ENCODE results near the gene TBC1D22A.

The TBC1D22A gene

GRCh38 chr22:46871826-46872225 lies 109.4 kb downstream of the TBC1D22A start:
- no peak for FAIRE-seq
- no peak for DNase-seq (ENCODE audit: insufficient read length, low spot score)

- FAIRE-seq (no peak), DNase-seq (ENCODE audit: insufficient read length, low spot score) (no peak)
These were observed 112.6 kb downstream of the TBC1D22A start for GRCh38 chr22:46875089-46875488.

GRCh38 chr22:46876357-46876934 lies 114.0 kb downstream of the TBC1D22A start:
- no peak for FAIRE-seq
- no peak for DNase-seq (ENCODE audit: insufficient read length, low spot score)

GRCh38 chr22:46878191-46878948 lies 115.9 kb downstream of the TBC1D22A start:
- no peak for FAIRE-seq
- DNase-seq (ENCODE audit: insufficient read length, low spot score) = no peak

GRCh38 chr22:46879083-46879482 lies 116.6 kb downstream of the TBC1D22A start:
- FAIRE-seq (no peak), DNase-seq (ENCODE audit: insufficient read length, low spot score) (no peak)

DNA sequence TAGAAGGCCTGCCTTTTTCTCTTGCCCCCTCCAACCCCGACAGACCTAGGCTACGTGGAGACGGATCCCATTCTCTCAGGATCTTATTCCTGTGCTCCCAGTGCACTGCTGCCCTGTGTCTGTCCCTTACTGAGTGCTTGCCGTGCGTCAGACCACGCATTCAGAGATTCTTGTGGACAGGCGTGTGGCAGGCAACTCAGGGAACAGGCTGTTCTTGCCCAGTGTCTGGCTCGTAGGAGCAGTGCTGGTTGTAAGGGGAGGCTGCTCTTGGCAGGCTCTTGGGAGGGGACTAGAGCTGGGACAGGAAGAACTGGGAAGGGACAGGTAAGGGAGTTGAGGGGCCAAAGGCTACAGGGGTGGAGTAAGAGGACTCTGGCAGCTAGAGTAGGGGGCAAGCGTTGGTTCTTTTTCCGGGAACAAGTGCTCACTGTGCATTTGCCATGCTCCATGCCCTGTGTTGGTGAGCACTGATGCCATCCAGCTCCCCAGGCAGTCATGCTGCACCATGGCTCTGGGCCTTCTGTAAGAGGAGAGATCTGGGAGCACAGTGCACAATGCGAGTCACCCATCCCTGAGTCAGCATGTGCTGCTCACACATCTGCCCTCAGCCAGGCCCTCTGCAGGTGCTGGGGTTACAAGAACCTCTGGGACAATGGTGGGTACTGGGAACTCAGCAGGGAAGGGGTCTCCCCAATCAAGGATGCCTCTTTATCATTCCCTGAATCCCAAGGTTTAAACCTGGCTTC lies 119.1 kb downstream of the TBC1D22A start:
- DNase-seq (ENCODE audit: insufficient read length, low spot score) = no peak
- FAIRE-seq = no peak

GRCh38 chr22:46883092-46883910 lies 120.9 kb downstream of the TBC1D22A start:
- no peak for DNase-seq (ENCODE audit: insufficient read length, low spot score)
- FAIRE-seq = no peak

DNA sequence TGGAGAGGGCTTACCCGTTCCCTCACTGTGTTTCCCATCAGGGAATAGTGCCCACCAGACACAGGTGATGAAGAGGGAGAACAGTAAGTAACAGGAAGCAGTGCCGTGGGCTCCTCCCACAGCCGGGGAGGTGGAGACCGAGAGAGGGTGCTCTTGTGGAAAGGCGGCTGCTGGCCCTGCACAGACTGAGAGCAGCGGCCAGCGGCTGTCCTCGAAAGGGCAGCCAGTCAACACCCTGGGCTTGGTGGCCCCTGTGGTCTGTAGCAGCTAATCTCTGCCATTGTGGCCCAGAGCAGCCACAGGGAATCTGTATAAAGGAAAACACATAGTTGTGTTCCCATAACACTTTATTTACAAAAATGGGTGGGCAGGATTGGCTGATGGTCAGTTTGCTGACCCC lies 121.9 kb downstream of the TBC1D22A start:
- DNase-seq (ENCODE audit: insufficient read length, low spot score) (no peak), FAIRE-seq (no peak)

DNA sequence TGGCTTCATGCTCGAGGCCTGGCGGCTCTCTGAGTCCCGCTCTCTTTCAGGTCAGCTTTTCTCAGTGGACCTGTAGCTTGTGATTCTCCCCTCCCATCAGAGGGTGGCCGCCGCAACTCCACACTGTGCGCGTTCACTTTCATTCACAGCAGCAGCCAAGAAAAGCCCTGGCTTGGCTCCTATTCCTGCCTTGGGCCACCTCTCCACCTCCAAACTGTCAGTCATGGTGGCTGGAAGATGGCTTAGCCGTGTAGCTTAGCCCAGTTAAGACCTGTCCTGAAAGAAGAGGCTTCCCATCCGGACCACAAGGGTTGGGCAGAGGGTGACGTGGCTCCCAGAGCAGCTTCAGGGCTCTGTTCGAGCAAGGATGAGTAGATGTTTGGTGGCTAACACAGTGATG lies 125.5 kb downstream of the TBC1D22A start:
- no peak for DNase-seq (ENCODE audit: insufficient read length, low spot score)
- no peak for FAIRE-seq

DNA sequence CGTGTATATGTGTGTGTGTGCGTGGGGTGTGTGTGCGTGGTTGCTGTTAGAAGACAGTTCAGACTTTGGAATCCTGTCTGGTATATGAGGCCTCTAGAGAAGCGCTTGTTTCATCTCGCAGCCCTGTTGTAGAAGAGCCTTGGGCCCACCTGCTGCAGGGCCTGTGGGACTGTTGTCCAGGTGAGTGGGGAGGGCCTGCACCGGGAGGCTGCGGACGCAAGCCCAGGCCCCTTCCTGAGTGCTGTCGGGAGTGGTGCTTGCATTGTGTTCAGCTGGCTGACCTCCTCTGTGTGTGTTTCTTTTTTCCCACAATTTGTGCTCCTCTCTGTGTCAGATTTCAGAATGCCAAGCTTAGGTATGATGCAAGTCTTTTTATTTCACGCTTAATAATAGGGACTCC lies 128.4 kb downstream of the TBC1D22A start:
- DNase-seq (ENCODE audit: insufficient read length, low spot score) (no peak), FAIRE-seq (no peak)

DNA sequence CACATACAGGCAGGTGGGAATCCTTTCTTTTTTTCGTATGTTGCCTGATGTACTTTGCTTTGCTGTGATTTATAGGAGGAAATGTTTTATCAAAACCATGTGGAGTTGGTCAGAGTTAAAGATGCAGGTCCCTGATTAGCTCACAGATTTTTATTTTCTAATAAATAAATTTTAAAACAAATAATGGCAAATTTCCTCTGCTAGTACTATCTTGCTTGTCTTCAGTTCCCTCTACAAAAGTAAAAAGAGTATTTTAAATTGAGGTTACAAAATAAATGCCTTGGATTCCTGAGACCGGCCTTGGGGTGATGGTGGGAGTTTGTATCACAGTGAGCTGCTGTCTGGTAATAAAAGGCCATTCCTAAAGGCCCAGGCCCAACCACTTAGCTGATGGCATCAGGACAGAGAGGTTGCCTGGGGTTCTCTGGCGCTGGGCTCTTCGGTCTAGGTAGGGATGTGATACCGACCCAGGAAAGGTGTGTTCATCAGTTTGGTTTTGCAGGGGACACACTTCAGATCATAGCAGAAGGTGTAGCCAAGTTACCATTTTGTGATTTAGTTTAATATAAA lies 129.0 kb downstream of the TBC1D22A start:
- FAIRE-seq (no peak), DNase-seq (ENCODE audit: insufficient read length, low spot score) (no peak)

- FAIRE-seq = no peak
- DNase-seq (ENCODE audit: insufficient read length, low spot score) = no peak
These were observed 130.4 kb downstream of the TBC1D22A start for GRCh38 chr22:46892866-46893265.

DNA sequence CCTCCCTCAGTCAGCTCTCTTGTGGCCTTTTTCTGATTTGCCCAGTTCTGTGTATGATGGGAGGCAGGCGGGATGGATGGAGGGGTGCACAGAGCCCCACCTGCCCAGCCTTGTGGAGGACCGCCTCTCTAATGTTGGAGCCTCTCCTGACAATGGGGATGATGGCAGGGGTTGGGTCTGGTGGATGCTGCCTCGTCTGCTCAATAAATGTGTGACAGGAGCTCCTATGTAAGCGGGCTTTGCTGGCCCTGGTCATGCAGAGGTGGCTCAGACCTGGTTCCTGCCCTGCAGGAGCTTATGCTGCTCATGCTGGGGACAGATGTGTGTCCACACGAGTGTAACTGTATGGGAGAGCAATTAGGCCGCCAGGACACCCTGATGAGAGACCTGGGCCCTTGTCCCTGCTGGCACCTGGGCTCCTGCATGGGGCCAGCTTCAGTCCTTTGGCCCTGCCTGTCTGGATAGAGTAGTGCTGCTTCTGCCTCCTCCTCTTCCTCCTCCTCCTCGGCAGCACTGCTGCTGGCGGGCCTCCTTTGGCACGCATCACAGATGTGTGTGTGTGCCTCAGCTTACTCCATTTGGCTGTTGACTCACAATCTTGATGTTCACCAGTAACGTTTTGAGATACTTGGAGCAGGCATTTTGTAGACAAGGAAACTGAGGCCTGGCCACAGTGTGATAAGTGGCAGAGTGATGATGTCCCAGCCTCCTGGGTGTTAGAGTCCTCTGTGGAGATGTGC lies 131.0 kb downstream of the TBC1D22A start:
- DNase-seq (ENCODE audit: insufficient read length, low spot score) (no peak), FAIRE-seq (no peak)

GRCh38 chr22:46894081-46894671 lies 131.7 kb downstream of the TBC1D22A start:
- FAIRE-seq (no peak), DNase-seq (ENCODE audit: insufficient read length, low spot score) (no peak)

DNA sequence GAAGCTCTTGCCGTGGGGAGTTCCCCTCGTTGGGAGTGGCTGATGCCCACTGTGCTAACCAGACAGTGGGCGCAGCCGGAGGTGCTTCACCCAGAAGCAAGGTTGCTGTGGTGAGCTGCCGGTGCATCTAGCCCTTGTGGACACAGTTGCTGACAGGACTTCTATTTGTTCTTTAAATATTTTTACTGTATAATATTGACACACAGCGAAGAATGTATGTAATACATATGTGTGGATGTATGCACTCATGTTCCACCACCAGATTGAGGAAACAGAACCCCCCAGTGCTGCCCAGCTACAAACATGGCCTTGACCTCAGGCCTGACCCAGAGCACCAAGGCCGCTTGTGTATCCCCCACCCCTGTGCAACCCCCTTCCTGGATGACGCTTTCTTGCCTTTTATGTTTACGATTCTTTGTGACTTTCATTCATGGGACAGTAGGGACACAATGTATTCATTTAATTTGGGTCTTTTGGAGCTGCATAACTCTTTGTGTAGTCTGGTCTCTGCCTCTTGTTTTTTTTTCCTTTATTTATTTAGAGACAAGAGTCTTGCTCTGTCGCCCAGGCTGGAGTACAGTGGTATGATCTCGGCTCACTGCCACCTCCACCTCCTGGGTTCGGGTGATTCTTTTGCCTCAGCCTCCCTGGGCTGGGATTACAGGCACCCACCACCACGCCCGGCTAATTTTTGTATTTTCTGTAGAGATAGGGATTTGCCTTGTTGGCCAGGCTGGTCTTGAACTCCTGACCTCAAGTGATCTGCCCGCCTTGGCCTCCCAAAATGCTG lies 132.6 kb downstream of the TBC1D22A start:
- FAIRE-seq (no peak), DNase-seq (ENCODE audit: insufficient read length, low spot score) (no peak)

GRCh38 chr22:46895753-46896152 lies 133.3 kb downstream of the TBC1D22A start:
- DNase-seq (ENCODE audit: insufficient read length, low spot score) (no peak), FAIRE-seq (no peak)

DNA sequence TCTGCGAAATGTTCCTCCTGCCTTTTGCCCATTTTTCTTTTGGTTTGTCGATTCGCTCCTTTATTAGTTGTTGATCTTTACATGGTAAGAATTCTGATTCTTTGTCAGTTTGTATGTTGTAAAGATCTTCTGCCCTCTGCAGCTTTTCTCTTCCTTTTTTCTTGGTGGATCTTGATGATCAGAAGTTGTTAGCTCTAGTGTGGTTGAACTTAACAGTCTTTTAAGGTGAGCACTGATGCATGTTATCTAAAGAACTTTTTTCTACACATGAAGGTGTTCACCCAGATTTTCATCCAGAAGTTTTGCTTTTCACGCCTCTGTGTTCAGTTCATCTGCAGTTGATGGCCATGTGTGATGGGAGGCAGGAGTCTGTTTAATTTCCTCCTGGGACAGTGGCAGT lies 133.7 kb downstream of the TBC1D22A start:
- FAIRE-seq = no peak
- no peak for DNase-seq (ENCODE audit: insufficient read length, low spot score)

GRCh38 chr22:46896568-46897245 lies 134.3 kb downstream of the TBC1D22A start:
- FAIRE-seq (no peak), DNase-seq (ENCODE audit: insufficient read length, low spot score) (no peak)
